Glutamatergic neuron (in vitro differentiated cells): ENCODE measurements around the gene CLDN2. TPM values are rescaled to one million over a fixed set of nuclear protein-coding genes. Genes with fewer than 3 reads are reported as not detected.

ENCODE experiments used
- DNase-seq: peaks from one replicate; pipeline ENCODE4 v3.0.0; 2022
- H3K27ac Mint-ChIP-seq: one replicate; pipeline ENCODE4 v1.8.0; 2020; ENCODE audit warnings: mild to moderate bottlenecking, mixed read lengths, inconsistent platforms; ENCODE audit not compliant: unreplicated experiment
- H3K27me3 Mint-ChIP-seq: one replicate; pipeline ENCODE4 v1.8.0; 2020; ENCODE audit warnings: mild to moderate bottlenecking, moderate library complexity, mixed read lengths, inconsistent platforms; ENCODE audit not compliant: unreplicated experiment
- H3K36me3 Mint-ChIP-seq: one replicate; pipeline ENCODE4 v1.8.0; 2020; ENCODE audit warnings: mild to moderate bottlenecking, mixed read lengths, inconsistent platforms; ENCODE audit not compliant: unreplicated experiment
- H3K4me1 Mint-ChIP-seq: one replicate; pipeline ENCODE4 v1.8.0; 2020; ENCODE audit warnings: mild to moderate bottlenecking, low read depth, mixed read lengths, inconsistent platforms; ENCODE audit not compliant: unreplicated experiment
- H3K4me3 Mint-ChIP-seq: one replicate; pipeline ENCODE4 v1.8.0; 2020; ENCODE audit warnings: mild to moderate bottlenecking, mixed read lengths, inconsistent platforms; ENCODE audit not compliant: unreplicated experiment
- H3K9me3 Mint-ChIP-seq: one replicate; pipeline ENCODE4 v1.8.0; 2020; ENCODE audit warnings: mild to moderate bottlenecking, moderate library complexity, mixed read lengths, inconsistent platforms; ENCODE audit not compliant: unreplicated experiment
- CTCF ChIP-seq: fragments of 200-600 bp; sonication (generic); IDR thresholded peaks from one replicate; pipeline ENCODE4 v1.5.0; 2021; ENCODE audit not compliant: partially characterized antibody, unreplicated experiment
- total RNA-seq: library from RNA; stranded (reverse); fragmentation: NEBNext Ultra II Directional; extraction: Animal tissue kit (Norgen Biotek cat#: 25700); gene quantifications from one replicate; pipeline ENCODE4 v1.2.1, GENCODE V29; 2021; ENCODE audit not compliant: unreplicated experiment

The CLDN2 gene
- total RNA-seq, 1 donor from 2014 or later, result not detected

- H3K4me1 Mint-ChIP-seq, result no peaks in the 10 kb centered on the region
- peaks cover 1% of the 10 kb centered on the region for H3K9me3 Mint-ChIP-seq
- no peaks in the 10 kb centered on the region for H3K27me3 Mint-ChIP-seq
- DNase-seq, result no peak
- H3K4me3 Mint-ChIP-seq, result no peak overlapping the region
- H3K27ac Mint-ChIP-seq, result no peak overlapping the region
- H3K36me3 Mint-ChIP-seq, result no peaks in the 10 kb centered on the region
- TF ChIP-seq CTCF, result no peak
Measured at GRCh38 chrX:106917830-106918500, 2.2 kb upstream of the CLDN2 start.

GRCh38 chrX:106921637-106922036, 1.4 kb downstream of the CLDN2 start:
- Mint-ChIP-seq H3K27me3 (no peaks in the 10 kb centered on the region), H3K36me3 (no peaks in the 10 kb centered on the region), H3K27ac (no peak overlapping the region), H3K9me3 (no peaks in the 10 kb centered on the region), H3K4me3 (no peak overlapping the region), H3K4me1 (no peaks in the 10 kb centered on the region)
- TF ChIP-seq CTCF, result no peak
- DNase-seq, result no peak

- Mint-ChIP-seq H3K9me3 (no peaks in the 10 kb centered on the region), H3K27me3 (no peaks in the 10 kb centered on the region), H3K36me3 (no peaks in the 10 kb centered on the region), H3K4me3 (no peak overlapping the region), H3K4me1 (no peaks in the 10 kb centered on the region), H3K27ac (no peak overlapping the region)
- no peak for TF ChIP-seq CTCF
- DNase-seq, result no peak
Measured at GRCh38 chrX:106927023-106927422, 6.8 kb downstream of the CLDN2 start.

- peaks cover under 1% of the 10 kb centered on the region for H3K9me3 Mint-ChIP-seq
- no peak overlapping the region for H3K4me3 Mint-ChIP-seq
- DNase-seq, result no peak
- H3K27ac Mint-ChIP-seq, result no peak overlapping the region
- H3K27me3 Mint-ChIP-seq, result no peaks in the 10 kb centered on the region
- no peaks in the 10 kb centered on the region for H3K36me3 Mint-ChIP-seq
- TF ChIP-seq CTCF, result no peak
- no peaks in the 10 kb centered on the region for H3K4me1 Mint-ChIP-seq
Measured at GRCh38 chrX:106927700-106928099, 7.5 kb downstream of the CLDN2 start.

GRCh38 chrX:106928227-106928626, 8.0 kb downstream of the CLDN2 start:
- no peaks in the 10 kb centered on the region for H3K36me3 Mint-ChIP-seq
- no peak for DNase-seq
- H3K4me3 Mint-ChIP-seq, result no peak overlapping the region
- H3K27me3 Mint-ChIP-seq, result no peaks in the 10 kb centered on the region
- peaks cover 2% of the 10 kb centered on the region for H3K9me3 Mint-ChIP-seq
- H3K27ac Mint-ChIP-seq, result no peak overlapping the region
- H3K4me1 Mint-ChIP-seq, result no peaks in the 10 kb centered on the region
- no peak for TF ChIP-seq CTCF
